ENCODE results near the gene UBE2Z. TPM values are rescaled to one million over a fixed set of nuclear protein-coding genes. Genes with fewer than 3 reads are reported as not detected.

The UBE2Z gene
- total and polyA plus RNA-seq, 2 of the 13 experiments (the other 11 are each of a cell fraction or from before 2014, with no cell fraction given), result 63.2 to 122 TPM

- TF ChIP-seq ARID5B (CRISPR knock-in tag; IDR thresholded peaks at IDR 0.05) (no peak), ZKSCAN1 (IDR thresholded peaks at IDR 0.05; ENCODE audit: low read length) (peak; percentile 53), IRX3 (CRISPR knock-in tag; IDR thresholded peaks at IDR 0.05; ENCODE audit: borderline replicate concordance, low read depth) (peak; percentile 18; the same call in 1 of the 2 replicates), SNAPC2 (CRISPR knock-in tag; IDR thresholded peaks at IDR 0.05) (0 out of 2 replicates have a peak, but pooled peaks have one; percentile 8), THYN1 (CRISPR knock-in tag; IDR thresholded peaks at IDR 0.05; ENCODE audit: borderline replicate concordance, low read depth) (0 out of 2 replicates have a peak, but pooled peaks have one; percentile 10), FOXJ3 (CRISPR knock-in tag; IDR thresholded peaks at IDR 0.05; ENCODE audit: borderline replicate concordance) (no peak), ZNF75D (CRISPR knock-in tag; IDR thresholded peaks at IDR 0.05; ENCODE audit: borderline replicate concordance) (no peak), RFX3 (CRISPR knock-in tag; IDR thresholded peaks at IDR 0.05) (peak; percentile 71)
Observed at GRCh38 chr17:48907713-48908046, 527 bp upstream of the UBE2Z start (continued).

- ATAC-seq (peak; percentile 65), DNase-seq (ENCODE audit: low spot score) (peak; percentile 89), FAIRE-seq (peak; percentile 72)
- peak overlapping the region; percentile 91 for H3K27ac ChIP-seq (ENCODE audit: extremely low read length, insufficient read depth, low read length)
- H3K9me3 ChIP-seq (ENCODE audit: low read length), result no peaks in the 10 kb centered on the region
- 5% methylated on average over 36 of the region's 36 CpGs for WGBS (ENCODE audit: low lambda C conversion rate)
- intact Hi-C loops (cut with micrococcal nuclease; ENCODE audit: unreplicated experiment), result loop anchor here (1.0 kb wide), 1 partner anchor 17 kb away; the partner anchor contains the start of gene ATP5MC1
- H3K4me1 ChIP-seq (ENCODE audit: insufficient read depth, low read length), result peaks cover 63% of the 10 kb centered on the region
- H3K36me3 ChIP-seq (replicated peaks in 1 of 2; ENCODE audit: control insufficient read depth in 1 of 2, insufficient read depth in 2 of 2, low read length in 2 of 2), result peaks cover 19 to 35% of the 10 kb centered on the region in 2 experiments
- H2AFZ ChIP-seq (ENCODE audit: low read length), result no peak overlapping the region
- H3K27me3 ChIP-seq (ENCODE audit: control insufficient read depth in 1 of 2, insufficient read depth in 2 of 2, low read length in 2 of 2), result no peaks in the 10 kb centered on the region; a peak in 1 of 5 replicates
- H3K9ac ChIP-seq (ENCODE audit: insufficient read depth, low read depth, low read length), result peak overlapping the region; percentile 89
- peaks cover 47% of the 10 kb centered on the region for H3K79me2 ChIP-seq (ENCODE audit: insufficient read depth, low read length)
- ChIA-PET CTCF (ENCODE audit: low intra/inter-chr PET ratio, low total read pairs) (no interaction called here), POLR2A (interaction anchor here (0.6 to 9.6 kb wide), 13 partner anchors 9 to 1438 kb away, joined by 3 to 194 read pairs (median 5); partner anchors contain the start of genes ATP5MC1, IGF2BP1, PHB1 and SNF8)
- peak overlapping the region; percentile 92 for H3K4me2 ChIP-seq (ENCODE audit: low read depth, low read length)
- peaks cover 33% of the 10 kb centered on the region for H4K20me1 ChIP-seq (ENCODE audit: insufficient read depth, low read length)
- no TSS peak for BruUV-seq (replicated peaks)
- H3K4me3 ChIP-seq (replicated peaks in 1 of 3; ENCODE audit: insufficient read depth in 1 of 3, low read depth in 2 of 3, low read length in 3 of 3), result peak overlapping the region; percentile 82 to 97 (median 94)
- in situ Hi-C loops (cut with HindIII; ENCODE audit: extremely low pct_ligation_motif_present, low pct_unique_long_range_greater_than_20kb), result no loop called here
- TF ChIP-seq KLF12 (CRISPR knock-in tag; IDR thresholded peaks at IDR 0.05; ENCODE audit: borderline replicate concordance), result no peak
- peak; percentile 72 for TF ChIP-seq ZNF281 (CRISPR knock-in tag; IDR thresholded peaks at IDR 0.05; ENCODE audit: borderline replicate concordance)
- peak; percentile 5 for TF ChIP-seq ZNF670 (CRISPR knock-in tag; IDR thresholded peaks at IDR 0.05; ENCODE audit: borderline replicate concordance)
- TF ChIP-seq HNF4G (IDR thresholded peaks at IDR 0.05; ENCODE audit: borderline replicate concordance, low read depth, low read length), result 0 out of 2 replicates have a peak, but pooled peaks have one; percentile 14
- TF ChIP-seq HNF4G (CRISPR knock-in tag; IDR thresholded peaks at IDR 0.05; ENCODE audit: borderline replicate concordance, low read depth), result no peak
- no peak for TF ChIP-seq IRX3 (CRISPR knock-in tag; IDR thresholded peaks at IDR 0.05; ENCODE audit: borderline replicate concordance, low read depth)
- peak; percentile 39 for TF ChIP-seq HNRNPK (IDR thresholded peaks at IDR 0.05; ENCODE audit: low read depth, low read length, poor library complexity, severe bottlenecking)
- TF ChIP-seq MAZ (IDR thresholded peaks at IDR 0.05; ENCODE audit: borderline replicate concordance, low read depth, low read length), result peak; percentile 91
- TF ChIP-seq MAZ (CRISPR knock-in tag; IDR thresholded peaks at IDR 0.05; ENCODE audit: low read depth), result no peak
Observed at GRCh38 chr17:48908853-48909394, 717 bp downstream of the UBE2Z start.

All from HepG2 (cell line).